ENCODE measurements around the gene CARMIL1.

CARMIL1 gene

DNA sequence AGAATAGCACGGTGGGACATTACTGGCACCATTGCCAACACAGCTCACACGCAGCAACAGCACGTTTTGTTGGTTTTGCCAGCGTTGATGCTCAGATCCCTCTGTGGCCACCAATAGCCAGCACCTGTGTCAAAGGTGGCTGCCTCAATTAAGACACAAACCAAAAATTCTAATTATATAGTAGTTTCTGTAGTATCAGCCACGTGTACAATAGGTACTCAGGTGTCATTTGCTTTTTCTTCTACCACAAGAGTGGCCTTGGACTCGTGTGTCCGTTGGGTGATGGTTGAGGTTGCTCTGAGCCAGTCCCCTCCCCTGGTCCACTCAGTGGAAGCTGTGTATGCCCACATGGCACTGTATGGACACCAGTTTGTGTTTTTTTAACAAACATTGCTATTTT, 105.1 kb downstream of the CARMIL1 start:
- POLR2A ChIA-PET: interaction anchor here (0.6 kb wide), 1 partner anchor 646 kb away, joined by 5 read pairs; no protein-coding TSS in a partner anchor
- H3K4me3 ChIP-seq (ENCODE audit: low read depth, low read length): no peak overlapping the region
- no peaks in the 10 kb centered on the region for H3K36me3 ChIP-seq (ENCODE audit: control insufficient read depth in 2 of 2, insufficient read depth in 1 of 2, low read length in 2 of 2)
- no peaks in the 10 kb centered on the region for H3K4me1 ChIP-seq (ENCODE audit: control insufficient read depth, insufficient read depth, low read length)
- no peak overlapping the region for H3K27ac ChIP-seq (ENCODE audit: extremely low read depth, low read depth, low read length)
- H3K9me3 ChIP-seq (ENCODE audit: control insufficient read depth, insufficient read depth, low read depth, low read length): no peaks in the 10 kb centered on the region
- CTCF ChIA-PET: interaction anchor here (1.0 kb wide), 1 partner anchor 21 kb away, joined by 3 read pairs; no protein-coding TSS in a partner anchor
- TF ChIP-seq ZNF555 (tag by site-specific recombination; conservative IDR thresholded peaks at IDR 0.05): no peak
- no peak for TF ChIP-seq ZNF114 (tag by site-specific recombination; IDR thresholded peaks at IDR 0.05)
- no peak for TF ChIP-seq KLF9 (tag by site-specific recombination; IDR thresholded peaks at IDR 0.05; ENCODE audit: low read depth)
- TF ChIP-seq ZNF843 (tag by site-specific recombination; IDR thresholded peaks at IDR 0.05): no peak
- no peak for TF ChIP-seq ZNF830 (tag by site-specific recombination; IDR thresholded peaks at IDR 0.05; ENCODE audit: low read depth)
- no peak for TF ChIP-seq ZBTB1 (tag by site-specific recombination; IDR thresholded peaks at IDR 0.05)

GRCh38 chr6:25384967-25385366, 105.8 kb downstream of the CARMIL1 start:
- Histone ChIP-seq H3K4me1 (ENCODE audit: control insufficient read depth, insufficient read depth, low read length) (no peaks in the 10 kb centered on the region), H3K4me3 (ENCODE audit: low read depth, low read length) (no peak overlapping the region), H3K27ac (ENCODE audit: extremely low read depth, low read depth, low read length) (no peak overlapping the region), H3K36me3 (ENCODE audit: control insufficient read depth in 2 of 2, insufficient read depth in 1 of 2, low read length in 2 of 2) (no peaks in the 10 kb centered on the region), H3K9me3 (ENCODE audit: control insufficient read depth, insufficient read depth, low read depth, low read length) (no peaks in the 10 kb centered on the region)
- POLR2A ChIA-PET: no interaction called here
- CTCF ChIA-PET: interaction anchor here (1.0 kb wide), 1 partner anchor 20 kb away, joined by 3 read pairs; no protein-coding TSS in a partner anchor
- TF ChIP-seq ZNF280C (tag by site-specific recombination; IDR thresholded peaks at IDR 0.05) (no peak), ZNF529 (tag by site-specific recombination; IDR thresholded peaks at IDR 0.05; ENCODE audit: insufficient replicate concordance) (no peak), ZNF596 (tag by site-specific recombination; IDR thresholded peaks at IDR 0.05) (no peak), MYNN (tag by site-specific recombination; IDR thresholded peaks at IDR 0.05; ENCODE audit: borderline replicate concordance) (no peak), KLF7 (tag by site-specific recombination; IDR thresholded peaks at IDR 0.05; ENCODE audit: borderline replicate concordance) (no peak), ZNF274 (IDR thresholded peaks at IDR 0.05; ENCODE audit: low read length) (no peak), ZNF274 (tag by site-specific recombination; IDR thresholded peaks at IDR 0.05; ENCODE audit: borderline replicate concordance) (no peak), ZNF184 (tag by site-specific recombination; IDR thresholded peaks at IDR 0.05) (no peak), ZFP41 (tag by site-specific recombination; IDR thresholded peaks at IDR 0.05; ENCODE audit: borderline replicate concordance) (no peak), ZSCAN23 (tag by site-specific recombination; IDR thresholded peaks at IDR 0.05) (no peak)
- TF ChIP-seq, protein P1, sequence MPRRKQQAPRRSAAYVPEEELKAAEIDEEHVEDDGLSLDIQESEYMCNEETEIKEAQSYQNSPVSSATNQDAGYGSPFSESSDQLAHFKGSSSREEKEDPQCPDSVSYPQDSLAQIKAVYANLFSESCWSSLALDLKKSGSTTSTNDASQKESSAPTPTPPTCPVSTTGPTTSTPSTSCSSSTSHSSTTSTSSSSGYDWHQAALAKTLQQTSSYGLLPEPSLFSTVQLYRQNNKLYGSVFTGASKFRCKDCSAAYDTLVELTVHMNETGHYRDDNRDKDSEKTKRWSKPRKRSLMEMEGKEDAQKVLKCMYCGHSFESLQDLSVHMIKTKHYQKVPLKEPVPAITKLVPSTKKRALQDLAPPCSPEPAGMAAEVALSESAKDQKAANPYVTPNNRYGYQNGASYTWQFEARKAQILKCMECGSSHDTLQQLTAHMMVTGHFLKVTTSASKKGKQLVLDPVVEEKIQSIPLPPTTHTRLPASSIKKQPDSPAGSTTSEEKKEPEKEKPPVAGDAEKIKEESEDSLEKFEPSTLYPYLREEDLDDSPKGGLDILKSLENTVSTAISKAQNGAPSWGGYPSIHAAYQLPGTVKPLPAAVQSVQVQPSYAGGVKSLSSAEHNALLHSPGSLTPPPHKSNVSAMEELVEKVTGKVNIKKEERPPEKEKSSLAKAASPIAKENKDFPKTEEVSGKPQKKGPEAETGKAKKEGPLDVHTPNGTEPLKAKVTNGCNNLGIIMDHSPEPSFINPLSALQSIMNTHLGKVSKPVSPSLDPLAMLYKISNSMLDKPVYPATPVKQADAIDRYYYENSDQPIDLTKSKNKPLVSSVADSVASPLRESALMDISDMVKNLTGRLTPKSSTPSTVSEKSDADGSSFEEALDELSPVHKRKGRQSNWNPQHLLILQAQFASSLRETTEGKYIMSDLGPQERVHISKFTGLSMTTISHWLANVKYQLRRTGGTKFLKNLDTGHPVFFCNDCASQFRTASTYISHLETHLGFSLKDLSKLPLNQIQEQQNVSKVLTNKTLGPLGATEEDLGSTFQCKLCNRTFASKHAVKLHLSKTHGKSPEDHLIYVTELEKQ (tag by site-specific recombination; IDR thresholded peaks at IDR 0.05; ENCODE audit: borderline replicate concordance): no peak

DNA sequence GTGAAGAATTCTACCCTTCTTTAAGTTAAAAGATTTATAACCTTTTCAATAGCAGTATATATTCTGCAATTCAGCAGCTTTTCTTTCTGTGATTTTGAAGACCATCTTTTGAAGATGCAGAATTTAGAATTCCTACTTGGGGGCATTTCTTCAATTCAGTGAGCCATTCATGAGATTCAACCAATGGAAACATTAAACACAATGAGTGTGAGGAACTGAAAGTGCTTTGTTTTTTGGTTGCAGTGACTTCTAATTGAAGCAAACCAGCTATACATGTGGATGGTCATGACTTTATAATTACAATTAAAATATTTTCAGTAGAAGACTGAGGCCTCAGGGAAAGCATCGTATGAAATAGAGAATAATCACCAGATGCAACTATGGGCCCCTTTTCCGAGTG, 108.3 kb downstream of the CARMIL1 start:
- CTCF ChIA-PET: interaction anchor here (0.7 to 1.0 kb wide), 3 partner anchors 12 to 122 kb away, joined by 3 to 6 read pairs (median 3); no protein-coding TSS in a partner anchor
- no peaks in the 10 kb centered on the region for H3K4me1 ChIP-seq (ENCODE audit: control insufficient read depth, insufficient read depth, low read length)
- POLR2A ChIA-PET: no interaction called here
- H3K9me3 ChIP-seq (ENCODE audit: control insufficient read depth, insufficient read depth, low read depth, low read length): no peaks in the 10 kb centered on the region
- H3K4me3 ChIP-seq (ENCODE audit: low read depth, low read length): no peak overlapping the region
- H3K27ac ChIP-seq (ENCODE audit: extremely low read depth, low read depth, low read length): no peak overlapping the region
- H3K36me3 ChIP-seq (ENCODE audit: control insufficient read depth in 2 of 2, insufficient read depth in 1 of 2, low read length in 2 of 2): no peaks in the 10 kb centered on the region
- TF ChIP-seq, protein P2, sequence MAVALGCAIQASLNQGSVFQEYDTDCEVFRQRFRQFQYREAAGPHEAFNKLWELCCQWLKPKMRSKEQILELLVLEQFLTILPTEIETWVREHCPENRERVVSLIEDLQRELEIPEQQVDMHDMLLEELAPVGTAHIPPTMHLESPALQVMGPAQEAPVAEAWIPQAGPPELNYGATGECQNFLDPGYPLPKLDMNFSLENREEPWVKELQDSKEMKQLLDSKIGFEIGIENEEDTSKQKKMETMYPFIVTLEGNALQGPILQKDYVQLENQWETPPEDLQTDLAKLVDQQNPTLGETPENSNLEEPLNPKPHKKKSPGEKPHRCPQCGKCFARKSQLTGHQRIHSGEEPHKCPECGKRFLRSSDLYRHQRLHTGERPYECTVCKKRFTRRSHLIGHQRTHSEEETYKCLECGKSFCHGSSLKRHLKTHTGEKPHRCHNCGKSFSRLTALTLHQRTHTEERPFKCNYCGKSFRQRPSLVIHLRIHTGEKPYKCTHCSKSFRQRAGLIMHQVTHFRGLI (tag by site-specific recombination; IDR thresholded peaks at IDR 0.05): no peak
- TF ChIP-seq KLF17 (tag by site-specific recombination; IDR thresholded peaks at IDR 0.05) (no peak), SP2 (tag by site-specific recombination; IDR thresholded peaks at IDR 0.05) (no peak), ZNF473 (tag by site-specific recombination; IDR thresholded peaks at IDR 0.05) (no peak), ZBTB17 (tag by site-specific recombination; IDR thresholded peaks at IDR 0.05) (no peak), ZNF692 (tag by site-specific recombination; IDR thresholded peaks at IDR 0.05) (no peak)
